Stimulated activated CD4-positive, alpha-beta T cell treated with anti-CD3 and anti-CD28 coated beads, TNF-alpha, amount 100 ng/mL, for 4 hours (primary cell): ENCODE results near the gene DNAI4.
"Not testable (repeated sequence)": the region's sequence is repeated elsewhere in the genome, so short reads cannot be mapped to it uniquely, and the experiment has no call there.

ENCODE experiments used
- DNase-seq, 3 experiments: peaks; one replicate each; pipeline ENCODE4 v3.0.0-alpha.2; 2020; ENCODE audit warnings: low read depth in 3 of 3

DNAI4 gene

GRCh38 chr1:66840929-66841328 is 83.7 kb downstream of the DNAI4 start:
- DNase-seq = no peak

GRCh38 chr1:66834926-66835325 is 89.7 kb downstream of the DNAI4 start:
- DNase-seq = no peak

GRCh38 chr1:66833112-66833511 is 91.5 kb downstream of the DNAI4 start:
- DNase-seq = no peak

- DNase-seq = no peak
These were observed 93.0 kb downstream of the DNAI4 start for GRCh38 chr1:66831529-66832239.

GRCh38 chr1:66824771-66825170 is 99.9 kb downstream of the DNAI4 start:
- DNase-seq = no peak

- no peak for DNase-seq
These were observed 114.8 kb downstream of the DNAI4 start for GRCh38 chr1:66809736-66810326.

- DNase-seq = no peak
These were observed 115.4 kb downstream of the DNAI4 start for GRCh38 chr1:66809245-66809644.

- DNase-seq = not testable (repeated sequence)
These were observed 128.8 kb downstream of the DNAI4 start for GRCh38 chr1:66795839-66796238.

GRCh38 chr1:66791621-66792610 is 132.7 kb downstream of the DNAI4 start:
- no peak for DNase-seq

GRCh38 chr1:66788231-66788939 is 136.3 kb downstream of the DNAI4 start:
- DNase-seq = peak in 2 of 3 experiments; percentile 30 to 56

- DNase-seq = no peak
These were observed 137.0 kb downstream of the DNAI4 start for GRCh38 chr1:66787641-66788040.

- DNase-seq = not testable (repeated sequence)
These were observed 138.9 kb downstream of the DNAI4 start for GRCh38 chr1:66785800-66786199.

GRCh38 chr1:66779475-66780078 is 145.1 kb downstream of the DNAI4 start:
- DNase-seq = no peak

GRCh38 chr1:66778969-66779368 is 145.7 kb downstream of the DNAI4 start:
- no peak for DNase-seq

GRCh38 chr1:66778266-66778665 is 146.4 kb downstream of the DNAI4 start:
- DNase-seq = no peak

- DNase-seq = no peak
These were observed 146.8 kb downstream of the DNAI4 start for GRCh38 chr1:66777831-66778230.

- no peak for DNase-seq
These were observed 149.0 kb downstream of the DNAI4 start for GRCh38 chr1:66775646-66776045.

GRCh38 chr1:66774438-66774837 is 150.2 kb downstream of the DNAI4 start:
- no peak for DNase-seq

- no peak for DNase-seq
These were observed 151.4 kb downstream of the DNAI4 start for GRCh38 chr1:66773227-66773626.

GRCh38 chr1:66770694-66771093 is 154.0 kb downstream of the DNAI4 start:
- no peak for DNase-seq

- DNase-seq = no peak
These were observed 154.4 kb downstream of the DNAI4 start for GRCh38 chr1:66770240-66770639.
